ENCODE measurements around the gene RPL18A. TPM values are rescaled to one million over a fixed set of nuclear protein-coding genes. Genes with fewer than 3 reads are reported as not detected.

RPL18A gene
- 831 and 949 TPM in 2 replicates for total RNA-seq

DNA sequence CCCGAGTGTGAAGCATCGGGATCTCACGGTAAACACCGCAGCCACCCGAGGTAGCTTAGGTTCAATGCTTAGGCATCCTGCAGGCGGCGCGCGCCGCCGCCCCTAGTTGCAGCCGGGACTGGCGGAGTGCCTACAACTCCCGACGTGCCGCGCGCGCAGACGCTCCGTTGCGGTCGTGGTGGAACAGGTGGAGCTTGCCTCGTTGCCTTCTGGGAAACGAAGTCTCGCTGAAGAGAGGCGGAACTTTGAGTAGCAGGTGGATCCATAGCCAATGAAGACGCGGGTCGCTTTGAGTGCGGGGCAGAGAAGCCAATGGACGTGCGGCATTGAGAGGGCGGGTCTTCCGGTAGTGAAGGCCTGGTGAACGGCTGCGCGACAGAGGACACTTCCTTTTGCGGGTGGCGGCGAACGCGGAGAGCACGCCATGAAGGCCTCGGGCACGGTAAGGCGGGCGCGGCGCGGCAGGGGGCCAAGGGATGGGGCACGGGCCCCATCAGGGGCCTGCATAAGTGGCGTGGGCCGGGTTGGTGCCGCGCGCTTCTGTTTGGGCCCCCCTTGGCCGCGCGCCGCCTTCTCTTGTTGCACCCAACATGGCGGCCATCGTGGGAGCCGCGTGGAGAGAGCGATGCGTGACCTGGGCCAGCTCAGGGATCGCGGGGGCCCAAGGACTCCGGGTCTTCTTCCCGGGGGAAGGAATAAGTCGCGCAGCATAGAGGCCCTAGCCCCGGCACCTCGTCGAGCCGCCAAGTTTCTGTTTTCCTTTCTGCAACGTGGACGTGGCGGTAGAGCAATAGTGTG is at the start of gene RPL18A:
Gene RPL18A, plus strand, starts transcription at position 378 of the 798 bp plus-strand sequence. Its CDS starts 47 bp downstream, at position 425.

DNA sequence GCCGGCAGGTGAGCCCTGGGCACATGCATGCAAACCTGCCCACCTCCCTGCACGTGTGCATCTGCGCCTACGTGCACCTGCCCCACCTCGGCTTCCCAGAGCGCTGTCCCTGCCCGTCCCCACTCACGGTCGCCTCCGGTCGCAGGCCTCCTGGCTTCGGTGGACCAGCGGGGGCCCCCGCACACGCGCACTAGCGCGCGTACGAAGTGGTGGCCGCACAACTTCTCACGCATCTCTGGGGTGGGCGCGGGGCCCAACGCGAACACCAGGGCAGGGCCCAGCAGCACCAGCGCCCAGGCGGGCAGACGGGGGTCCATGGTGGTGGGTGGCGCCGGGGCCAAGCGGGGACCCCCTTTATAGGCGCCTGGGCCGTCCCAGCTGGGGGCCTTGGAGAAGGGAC is 38.5 kb upstream of the RPL18A start, which contains the start of gene INSL3:
Gene INSL3, minus strand, starts transcription at position 330 of the 400 bp plus-strand sequence. Its CDS starts 13 bp downstream, at position 317.

DNA sequence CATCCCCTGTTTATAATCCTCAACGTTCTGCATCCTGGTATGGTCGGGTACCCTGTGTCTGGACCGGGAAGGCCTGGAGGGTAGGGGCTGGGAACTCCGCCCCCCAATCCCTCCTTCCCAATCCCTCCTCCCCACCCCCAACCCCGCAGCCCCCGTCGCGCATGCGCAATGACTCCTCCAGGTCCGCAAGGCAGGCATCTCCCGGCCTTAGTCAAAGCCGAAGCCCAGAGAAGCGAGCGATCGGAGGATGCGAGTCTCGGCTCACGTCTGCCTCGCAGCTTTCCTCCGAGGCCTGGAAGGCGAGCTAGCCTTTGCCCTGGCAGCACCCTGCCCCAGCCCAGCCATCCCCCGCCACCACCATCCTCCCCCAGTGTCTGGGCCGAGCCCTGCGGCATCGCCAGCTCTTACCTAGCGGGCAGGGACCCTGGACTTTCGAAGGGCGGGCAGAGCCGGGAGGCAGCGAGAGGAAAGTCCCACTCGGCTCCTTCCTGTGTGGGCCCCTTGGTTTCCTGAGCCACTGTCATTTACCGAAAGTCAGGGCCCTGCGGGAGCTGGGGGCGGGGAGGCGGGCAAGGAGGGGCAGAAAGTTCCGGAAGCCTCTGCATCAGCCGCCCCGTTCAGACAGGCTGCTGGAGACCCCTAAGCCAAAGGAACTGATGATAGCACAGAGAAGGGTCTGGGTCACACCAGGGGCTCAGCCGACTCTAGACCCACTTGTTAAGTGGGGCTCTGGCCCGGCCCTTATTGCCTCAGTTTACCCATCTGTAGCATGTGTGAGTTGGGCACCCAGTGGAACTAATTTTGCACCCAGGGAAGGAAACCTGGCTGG is 12.0 kb upstream of the RPL18A start, which contains the start of gene JAK3:
Gene JAK3, minus strand, starts transcription at position 445 of the 829 bp plus-strand sequence. CDS start 3,565 bp downstream, outside the sequence.

DNA sequence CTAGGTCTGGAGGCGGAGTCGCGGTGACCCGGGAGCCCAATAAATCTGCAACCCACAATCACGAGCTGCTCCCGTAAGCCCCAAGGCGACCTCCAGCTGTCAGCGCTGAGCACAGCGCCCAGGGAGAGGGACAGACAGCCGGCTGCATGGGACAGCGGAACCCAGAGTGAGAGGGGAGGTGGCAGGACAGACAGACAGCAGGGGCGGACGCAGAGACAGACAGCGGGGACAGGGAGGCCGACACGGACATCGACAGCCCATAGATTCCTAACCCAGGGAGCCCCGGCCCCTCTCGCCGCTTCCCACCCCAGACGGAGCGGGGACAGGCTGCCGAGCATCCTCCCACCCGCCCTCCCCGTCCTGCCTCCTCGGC is 12.2 kb downstream of the RPL18A start, which contains the start of gene SLC5A5:
Gene SLC5A5, plus strand, starts transcription at position 68 of the 373 bp plus-strand sequence. CDS start 375 bp downstream, outside the sequence.

Other genes starting within 250 kb of the RPL18A start
- 0.44 and 1.1 TPM in 2 replicates for gene UNC13A, start 171.6 kb upstream of the RPL18A start, total RNA-seq
- 15.7 and 16.2 TPM in 2 replicates for gene MAP1S, start 140.4 kb upstream of the RPL18A start, total RNA-seq
- gene FCHO1, start 108.4 kb upstream of the RPL18A start, total RNA-seq = 0.33 and 1.00 TPM in 2 replicates
- not detected in 2 replicates for gene B3GNT3, start 64.8 kb upstream of the RPL18A start, total RNA-seq
- not detected in 2 replicates for gene INSL3, start 38.4 kb upstream of the RPL18A start, total RNA-seq
- gene JAK3, start 11.9 kb upstream of the RPL18A start, total RNA-seq = 0.55 and 1.5 TPM in 2 replicates
- gene SLC5A5, start 12.0 kb downstream of the RPL18A start, total RNA-seq = not detected in 2 replicates
- gene CCDC124, start 73.1 kb downstream of the RPL18A start, total RNA-seq = 36.0 and 43.5 TPM in 2 replicates
- gene KCNN1, start 107.2 kb downstream of the RPL18A start, total RNA-seq = under 0.01 and 0.11 TPM in 2 replicates
- gene ARRDC2, start 148.3 kb downstream of the RPL18A start, total RNA-seq = 6.2 and 7.7 TPM in 2 replicates
- gene IL12RB1, start 227.0 kb downstream of the RPL18A start, total RNA-seq = not detected in 2 replicates
- gene MAST3, start 237.9 kb downstream of the RPL18A start, total RNA-seq = 1.2 and 2.7 TPM in 2 replicates